IMR-90 (cell line): Measurements from ENCODE around the gene NDNF.

Experiments used
- CEBPB ChIP-seq: IDR thresholded peaks from 2 replicates; pipeline ENCODE4 v1.6.1; 2012; ENCODE audit warnings: low read depth, low read length, improper control_type of control experiment
- CHD1 ChIP-seq: IDR thresholded peaks from 2 replicates; pipeline ENCODE4 v1.6.1; 2012; ENCODE audit warnings: low read depth, low read length, improper control_type of control experiment
- CTCF ChIP-seq: conservative IDR thresholded peaks from 2 replicates; pipeline ENCODE4 v1.5.1; 2012; ENCODE audit warnings: mild to moderate bottlenecking, low read depth, low read length, improper control_type of control experiment
- NFE2L2 ChIP-seq: fragments of 150-350 bp; IDR thresholded peaks from 2 replicates; pipeline ENCODE4 v1.6.1; 2016; ENCODE audit warnings: low read depth, mild to moderate bottlenecking, low read length
- POLR2A ChIP-seq: IDR thresholded peaks from 2 replicates; pipeline ENCODE4 v1.6.1; 2012; ENCODE audit warnings: mild to moderate bottlenecking, low read depth, low read length
- RAD21 ChIP-seq: IDR thresholded peaks from 2 replicates; pipeline ENCODE4 v1.6.1; 2012; ENCODE audit warnings: low read length, improper control_type of control experiment
- RFX5 ChIP-seq: IDR thresholded peaks from 2 replicates; pipeline ENCODE4 v1.8.0; 2012; ENCODE audit warnings: low read depth, mild to moderate bottlenecking, low read length, moderate library complexity
- USF2 ChIP-seq: fragments of 150-350 bp; IDR thresholded peaks from 2 replicates; pipeline ENCODE4 v1.6.1; 2017; ENCODE audit warnings: mild to moderate bottlenecking, antibody characterized with exemption, low read length, low read depth

GRCh38 chr4:121071640-121072223, 603 bp downstream of the NDNF start:
- TF ChIP-seq POLR2A (no peak), CTCF (no peak), RFX5 (no peak), NFE2L2 (no peak), CEBPB (no peak), USF2 (no peak), CHD1 (no peak), RAD21 (no peak)
